GM18526 (cell line): ENCODE data around the gene MAP3K1.
A peak's percentile ranks its signal among the peaks of the same experiment; 100 is the strongest.

Source experiments
- POLR2A ChIP-seq: IDR thresholded peaks from 3 replicates; pipeline ENCODE4 v1.6.1; 2011; ENCODE audit not compliant: insufficient read length; ENCODE audit errors: extremely low read depth

The MAP3K1 gene

DNA sequence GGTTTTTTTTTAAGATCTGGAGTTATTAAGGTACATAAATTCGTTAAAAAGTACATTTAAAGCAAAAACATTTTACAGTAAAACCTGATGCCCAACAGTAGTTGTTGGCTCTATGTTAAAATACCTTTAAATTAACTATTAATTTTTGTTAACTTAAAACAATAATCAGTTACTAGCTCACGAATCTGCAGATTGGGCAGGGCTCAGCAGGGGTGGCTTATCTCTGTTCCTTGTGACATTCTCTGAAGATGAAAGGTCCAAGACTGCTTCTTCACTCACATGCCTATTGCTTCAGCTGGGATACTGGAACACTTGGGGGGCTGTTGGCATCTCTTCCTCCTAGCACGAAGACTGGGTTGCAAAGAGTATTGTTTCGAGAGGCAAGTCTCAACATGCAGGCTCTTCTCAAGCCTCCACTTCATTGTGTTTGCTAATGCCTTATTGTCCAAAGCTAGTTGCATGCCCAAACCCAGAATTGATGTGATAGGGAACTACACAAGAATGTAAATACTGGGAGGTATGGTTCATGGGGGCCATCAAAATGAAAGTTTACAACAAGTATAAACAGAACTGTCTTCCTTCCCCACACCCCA lies 46.6 kb downstream of the MAP3K1 start:
- TF ChIP-seq POLR2A = no peak

- no peak for TF ChIP-seq POLR2A
Measured at GRCh38 chr5:56862909-56863308, 47.6 kb downstream of the MAP3K1 start.

DNA sequence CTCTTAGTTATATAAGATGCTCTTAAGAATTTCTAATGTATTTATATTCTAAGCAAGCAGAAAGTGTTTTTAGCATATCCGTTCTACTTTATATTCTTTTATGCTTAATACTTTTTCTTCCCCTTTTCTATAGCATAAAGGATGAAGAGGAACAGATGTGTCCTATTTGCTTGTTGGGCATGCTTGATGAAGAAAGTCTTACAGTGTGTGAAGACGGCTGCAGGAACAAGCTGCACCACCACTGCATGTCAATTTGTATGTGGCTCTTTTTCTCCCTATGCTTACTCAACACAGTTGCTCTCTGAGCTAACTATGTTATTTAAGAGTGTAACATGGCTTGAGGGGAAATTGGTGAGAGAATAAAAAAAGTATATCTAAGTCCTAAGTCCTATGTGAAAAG lies 56.4 kb downstream of the MAP3K1 start:
- no peak for TF ChIP-seq POLR2A

GRCh38 chr5:56873056-56873455 lies 57.7 kb downstream of the MAP3K1 start:
- TF ChIP-seq POLR2A = no peak

- no peak for TF ChIP-seq POLR2A
Measured at GRCh38 chr5:56876327-56876726, 61.0 kb downstream of the MAP3K1 start.

DNA sequence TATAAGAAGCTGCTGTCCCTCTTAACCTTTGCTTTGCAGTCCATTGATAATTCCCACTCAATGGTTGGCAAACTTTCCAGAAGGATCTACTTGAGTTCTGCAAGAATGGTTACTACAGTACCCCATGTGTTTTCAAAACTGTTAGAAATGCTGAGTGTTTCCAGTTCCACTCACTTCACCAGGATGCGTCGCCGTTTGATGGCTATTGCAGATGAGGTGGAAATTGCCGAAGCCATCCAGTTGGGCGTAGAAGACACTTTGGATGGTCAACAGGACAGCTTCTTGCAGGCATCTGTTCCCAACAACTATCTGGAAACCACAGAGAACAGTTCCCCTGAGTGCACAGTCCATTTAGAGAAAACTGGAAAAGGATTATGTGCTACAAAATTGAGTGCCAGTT lies 66.2 kb downstream of the MAP3K1 start:
- no peak for TF ChIP-seq POLR2A

DNA sequence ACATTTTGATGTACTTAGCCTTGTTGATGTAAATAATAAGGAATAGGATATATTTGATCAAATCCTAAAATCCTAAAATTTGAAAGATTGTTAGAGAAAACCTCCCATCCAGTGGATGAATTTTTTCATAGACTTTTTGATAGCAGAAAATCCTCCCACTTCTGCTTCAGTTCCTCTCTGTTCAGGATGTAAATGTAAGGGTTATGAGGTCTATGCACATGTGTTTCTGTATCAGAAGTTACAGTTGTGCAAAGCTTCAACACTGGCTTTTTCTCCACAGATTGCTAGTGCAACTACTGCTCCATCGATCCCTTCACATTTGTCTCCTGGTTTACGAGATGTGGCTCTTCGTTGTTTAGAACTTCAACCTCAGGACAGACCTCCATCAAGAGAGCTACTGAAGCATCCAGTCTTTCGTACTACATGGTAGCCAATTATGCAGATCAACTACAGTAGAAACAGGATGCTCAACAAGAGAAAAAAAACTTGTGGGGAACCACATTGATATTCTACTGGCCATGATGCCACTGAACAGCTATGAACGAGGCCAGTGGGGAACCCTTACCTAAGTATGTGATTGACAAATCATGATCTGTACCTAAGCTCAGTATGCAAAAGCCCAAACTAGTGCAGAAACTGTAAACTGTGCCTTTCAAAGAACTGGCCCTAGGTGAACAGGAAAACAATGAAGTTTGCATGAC lies 78.1 kb downstream of the MAP3K1 start:
- no peak for TF ChIP-seq POLR2A

- TF ChIP-seq POLR2A = no peak
Measured at GRCh38 chr5:56896763-56897162, 81.4 kb downstream of the MAP3K1 start.

DNA sequence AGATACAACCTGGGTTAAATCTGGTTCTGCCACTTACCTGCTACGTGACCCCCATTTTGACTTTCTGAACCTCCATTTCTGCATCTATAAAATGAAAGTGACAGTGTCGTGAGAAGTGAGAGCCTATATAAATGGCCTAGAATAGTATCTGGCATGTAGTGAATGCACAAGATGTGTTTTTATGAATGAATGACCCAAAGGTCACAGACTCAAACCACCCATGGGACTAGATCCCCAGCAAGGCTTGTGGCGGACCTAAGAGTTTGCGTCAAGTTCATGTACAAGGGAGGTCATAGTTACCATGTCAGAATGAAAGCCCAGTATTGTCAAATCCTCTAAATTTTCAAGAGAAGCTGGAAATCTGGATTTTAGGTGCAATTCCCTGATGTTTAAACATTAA lies 82.9 kb downstream of the MAP3K1 start:
- no peak for TF ChIP-seq POLR2A

DNA sequence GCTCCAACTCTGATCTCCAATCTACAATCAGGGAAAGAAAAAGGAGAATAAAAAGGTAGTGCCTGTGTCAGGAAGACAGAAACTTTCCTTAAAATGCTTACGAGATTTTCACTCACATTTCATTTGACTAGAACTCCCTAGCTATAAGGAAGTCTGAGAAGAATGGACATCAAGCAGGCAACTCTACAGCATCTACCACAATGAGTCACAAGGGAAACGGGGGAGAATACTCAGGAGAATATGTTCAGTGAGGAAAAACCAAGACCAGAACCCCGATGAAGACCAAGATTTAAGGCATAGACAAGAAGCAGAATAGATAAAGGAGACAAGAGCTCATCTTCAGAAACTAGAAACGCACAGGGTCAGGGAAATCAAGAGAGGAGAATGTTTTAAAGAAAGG lies 85.0 kb downstream of the MAP3K1 start:
- no peak for TF ChIP-seq POLR2A

GRCh38 chr5:56900858-56901578 lies 85.7 kb downstream of the MAP3K1 start:
- TF ChIP-seq POLR2A = no peak

GRCh38 chr5:56908942-56909293 lies 93.6 kb downstream of the MAP3K1 start:
- TF ChIP-seq POLR2A = no peak

GRCh38 chr5:56909294-56910209 lies 94.2 kb downstream of the MAP3K1 start, which contains the start of gene SETD9:
Gene SETD9 (plus strand): TSS chr5:56909596. CDS start chr5:56909646, 50 bp downstream.
- peak; percentile 94 for TF ChIP-seq POLR2A

DNA sequence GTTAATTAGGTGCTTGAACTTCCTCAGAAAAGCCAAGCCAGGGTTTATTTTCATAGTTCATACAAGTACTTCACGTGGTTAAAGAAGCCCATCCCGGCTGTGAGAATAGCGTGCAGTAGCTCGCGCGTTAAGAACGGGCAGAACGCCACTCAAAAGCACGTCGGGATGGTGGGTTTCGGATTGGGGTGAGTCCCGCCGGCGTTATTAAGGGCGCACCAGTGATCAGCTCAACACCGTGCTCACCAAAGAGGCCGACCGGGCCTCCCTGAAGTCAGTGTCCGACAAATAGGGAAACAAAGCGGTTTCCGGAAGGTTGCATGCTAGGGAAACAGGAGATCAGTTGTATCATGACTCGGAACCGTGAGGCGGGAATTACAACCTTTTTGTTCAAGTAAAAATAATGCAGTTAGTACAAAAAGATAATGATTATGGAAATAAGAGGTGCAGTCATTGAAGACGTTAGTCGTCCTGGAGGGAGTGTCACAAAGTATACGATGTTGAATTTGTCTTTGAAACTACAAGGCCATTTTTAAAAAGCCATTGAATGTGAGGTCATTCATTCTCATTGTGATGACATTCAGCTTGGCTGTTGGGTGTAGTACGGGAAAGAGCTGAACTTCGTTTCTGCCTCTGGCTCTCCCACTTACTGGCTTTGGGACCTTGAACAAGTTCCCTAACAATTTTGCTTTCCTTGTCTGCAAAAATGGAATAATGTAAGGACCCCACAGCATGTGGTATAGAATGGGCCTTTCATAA lies 95.0 kb downstream of the MAP3K1 start:
- TF ChIP-seq POLR2A = no peak

DNA sequence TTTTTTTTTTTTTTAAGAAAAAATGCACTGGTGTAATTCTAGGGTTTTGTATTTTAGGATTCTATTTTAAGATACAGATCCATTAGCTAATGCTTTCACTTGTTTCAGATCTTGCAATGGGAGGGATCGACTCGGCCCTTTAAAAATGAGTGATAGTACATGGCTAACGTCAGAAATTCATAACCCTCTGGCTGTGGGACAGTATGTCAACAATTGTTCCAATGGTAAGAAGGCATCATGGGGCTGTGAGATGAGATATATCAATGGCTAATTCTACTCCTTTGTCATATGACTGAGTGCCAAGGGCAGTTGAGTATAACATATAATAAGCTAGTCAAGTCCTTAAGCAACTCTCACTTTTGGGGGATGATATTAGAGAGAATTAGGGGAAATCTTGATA lies 98.4 kb downstream of the MAP3K1 start:
- no peak for TF ChIP-seq POLR2A

GRCh38 chr5:56914678-56915077 lies 99.3 kb downstream of the MAP3K1 start:
- TF ChIP-seq POLR2A = no peak
